H1 (cell line): ENCODE measurements around the gene TIE1. TPM values are rescaled to one million over a fixed set of nuclear protein-coding genes. Genes with fewer than 3 reads are reported as not detected.

Experiments
- GTF2F1 ChIP-seq: IDR thresholded peaks from 2 replicates; pipeline ENCODE4 v1.6.1; 2012; ENCODE audit warnings: low read depth, low read length, improper control_type of control experiment, borderline replicate concordance
- RFX5 ChIP-seq: IDR thresholded peaks from 2 replicates; pipeline ENCODE4 v1.6.1; 2011; ENCODE audit warnings: low read depth, low read length, improper control_type of control experiment, borderline replicate concordance
- polyA plus RNA-seq, 7 experiments: library from polyadenylated mRNA; depleted of rRNA in 3 of 7; stranded (reverse) in 5 of 7; unstranded in 2 of 7; fragments of >200 nt in 5 of 7; fragments of 200-250 nt in 2 of 7; gene quantifications; 1 replicate in 5 of 7; 2 replicates in 1 of 7; 4 replicates in 1 of 7; pipeline versions ENCODE4 v1.2.1 to v1.2.3, GENCODE V29; 2011 to 2013; ENCODE audit warnings: missing spikeins in 2 of 7, mixed read lengths in 2 of 7
- total RNA-seq: library from RNA; stranded (reverse); fragmentation: NEBNext Ultra II Directional; extraction: Animal tissue kit (Norgen Biotek cat#: 25700); gene quantifications from 2 replicates; pipeline ENCODE4 v1.2.1, GENCODE V29; 2021

The TIE1 gene
- total and polyA plus RNA-seq, 2 of the 8 experiments (the other 6 are each of a cell fraction or from before 2014, with no cell fraction given): 0.74 to 2.2 TPM

- no peak for TF ChIP-seq GTF2F1
- TF ChIP-seq RFX5: no peak
Observed at GRCh38 chr1:43350976-43351375, 50.2 kb downstream of the TIE1 start (continued).
